NAMALWA (cell line): ENCODE results near the gene MAPK9.
"Not testable (repeated sequence)": the region's sequence is repeated elsewhere in the genome, so short reads cannot be mapped to it uniquely, and the experiment has no call there.

Experiments
- DNase-seq: peaks from one replicate; pipeline ENCODE4 v3.0.0-alpha.2; 2015; ENCODE audit warnings: low spot score

MAPK9 gene

DNA sequence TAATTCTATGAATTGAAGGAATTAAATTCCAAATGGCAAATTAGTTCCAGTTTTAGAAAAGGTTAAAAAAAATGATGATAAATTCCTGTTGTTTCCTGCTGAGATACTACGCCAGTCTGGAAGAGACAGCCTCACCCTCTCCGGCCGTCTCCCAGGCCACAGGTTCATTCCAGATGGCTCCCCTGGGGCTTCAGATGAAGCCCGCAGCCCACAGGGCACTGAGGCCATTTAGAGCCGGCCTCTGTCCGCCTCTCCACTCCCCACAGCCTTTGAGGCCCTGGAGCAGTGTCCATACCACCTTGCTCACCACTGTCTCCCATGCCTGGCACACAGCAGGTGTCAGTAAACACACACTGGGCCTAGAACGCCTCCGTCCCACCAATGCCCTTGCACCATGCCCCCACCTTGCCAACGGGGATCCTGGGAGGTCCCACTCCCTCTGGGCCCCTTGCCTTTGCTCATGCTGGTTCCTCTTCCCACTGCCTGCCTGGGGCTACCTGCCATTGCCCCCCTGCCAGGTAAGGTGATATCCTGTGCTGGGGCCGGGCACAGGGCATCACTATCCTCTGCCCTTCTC lies 35.2 kb upstream of the MAPK9 start:
- no peak for DNase-seq

DNA sequence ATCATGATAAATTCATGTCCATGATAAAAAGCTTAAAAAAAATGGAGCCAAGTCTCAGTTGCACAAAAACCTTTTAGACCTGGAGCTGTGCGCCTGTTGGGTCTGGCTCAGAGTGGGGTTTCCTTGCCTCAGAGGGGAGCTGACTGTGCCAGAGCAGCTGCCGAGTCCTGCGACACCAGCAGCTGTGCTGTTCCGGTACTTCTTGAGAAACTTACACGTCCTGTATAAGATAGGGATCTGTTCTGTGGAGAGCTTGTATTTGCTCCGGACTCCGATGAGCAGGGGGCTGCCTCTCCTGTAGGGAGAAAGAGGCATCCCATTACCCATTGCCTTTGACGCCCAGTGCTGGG lies 32.7 kb upstream of the MAPK9 start:
- no peak for DNase-seq

DNA sequence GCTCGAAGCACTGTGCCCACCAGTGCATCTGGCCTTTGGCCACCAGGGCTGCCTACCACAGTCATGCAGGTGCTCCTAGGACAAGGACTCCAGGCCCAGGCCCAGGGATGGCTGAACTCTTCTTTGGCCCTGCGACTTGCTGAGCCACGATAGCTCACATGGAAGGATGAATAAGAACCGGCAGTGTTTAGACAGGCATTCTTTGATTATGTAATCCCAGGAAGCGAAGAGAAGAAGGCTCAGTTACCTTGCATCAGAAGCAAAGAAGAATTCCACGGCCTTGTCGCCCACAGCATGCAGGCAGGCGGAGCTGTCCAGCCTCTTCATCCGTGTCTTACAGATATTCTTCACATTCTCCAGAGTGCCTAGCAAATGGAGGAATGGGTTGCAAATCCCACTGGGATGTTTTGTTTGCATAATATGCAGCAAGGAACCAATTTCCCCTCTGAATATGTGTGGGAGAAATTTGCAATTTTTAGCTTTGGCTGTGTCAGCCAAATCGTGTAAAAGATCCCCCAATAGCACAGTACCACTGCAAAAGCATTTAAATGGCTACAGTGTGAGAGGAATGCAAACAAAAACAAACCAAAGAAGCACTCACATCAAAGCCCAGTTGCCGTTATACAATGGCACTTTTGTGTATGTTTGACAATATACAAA lies 32.2 kb upstream of the MAPK9 start:
- no peak for DNase-seq

DNA sequence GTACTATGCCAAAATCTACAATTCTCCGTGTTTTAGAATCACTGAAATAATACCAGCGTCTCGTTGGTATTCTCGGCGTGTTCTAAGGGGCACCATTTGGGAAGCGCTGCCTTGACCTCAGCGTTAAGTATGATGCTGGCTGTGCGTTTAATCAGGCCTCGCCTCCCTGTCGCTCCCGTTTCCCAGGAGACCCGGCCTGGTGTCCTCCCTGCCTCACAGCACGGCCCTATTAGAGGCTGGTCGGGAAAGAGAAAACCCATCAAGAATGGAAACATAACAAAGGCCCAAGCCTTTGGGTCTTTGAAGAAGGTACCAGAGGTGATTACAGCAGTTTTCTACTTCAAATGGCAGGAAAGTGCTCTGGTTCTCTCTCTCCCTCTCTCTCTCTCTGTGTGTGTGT lies 31.3 kb upstream of the MAPK9 start:
- DNase-seq: no peak

DNA sequence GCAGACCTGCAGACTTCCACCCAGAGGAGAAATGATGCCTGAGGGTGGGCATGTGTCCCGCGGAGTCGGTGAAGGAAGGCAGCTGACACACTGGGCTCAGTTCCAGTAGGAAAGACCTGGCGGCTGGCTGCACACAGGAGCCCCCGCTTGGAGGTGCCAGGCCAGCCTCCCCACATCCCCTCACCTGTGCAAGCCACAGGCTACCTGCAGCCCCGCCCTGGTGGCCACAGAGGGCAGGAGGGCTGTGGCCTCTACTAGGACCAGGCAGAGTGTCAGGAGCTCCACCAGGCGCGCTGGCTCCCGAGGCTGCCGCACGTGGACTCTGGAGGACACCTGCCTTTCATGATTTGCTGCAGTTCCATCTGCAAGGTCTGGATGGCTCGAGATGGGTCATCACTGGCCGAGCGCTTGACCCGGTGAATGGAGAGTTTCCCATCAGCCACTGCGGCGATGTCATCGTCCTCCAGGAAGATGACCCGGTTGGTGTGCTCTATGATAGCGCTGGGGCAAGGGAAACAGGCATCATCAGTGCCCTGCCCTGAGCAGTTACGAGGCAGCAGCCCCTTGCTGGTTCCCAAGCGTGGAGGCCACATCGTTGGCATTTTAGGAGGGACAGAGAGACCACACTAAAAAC lies 26.7 kb upstream of the MAPK9 start:
- no peak for DNase-seq

DNA sequence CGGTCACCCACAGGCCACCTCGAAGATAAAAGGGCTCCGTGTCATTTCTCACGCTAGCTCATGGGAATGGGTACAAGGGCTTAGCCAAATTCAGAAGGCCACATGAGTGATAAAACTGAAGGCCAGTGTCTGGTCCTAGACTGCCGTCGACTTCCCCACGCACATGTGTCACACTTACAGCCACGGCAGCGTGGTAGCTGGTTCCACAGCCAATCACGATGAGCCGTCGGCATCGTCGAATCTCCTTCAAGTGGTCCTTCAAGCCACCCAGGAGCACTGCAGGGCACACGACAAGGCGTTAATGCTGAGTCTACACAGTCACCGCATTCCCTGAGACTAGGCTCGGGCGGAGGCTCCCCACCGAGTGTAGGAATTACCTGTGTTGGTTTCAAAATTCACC lies 24.7 kb upstream of the MAPK9 start:
- no peak for DNase-seq

DNA sequence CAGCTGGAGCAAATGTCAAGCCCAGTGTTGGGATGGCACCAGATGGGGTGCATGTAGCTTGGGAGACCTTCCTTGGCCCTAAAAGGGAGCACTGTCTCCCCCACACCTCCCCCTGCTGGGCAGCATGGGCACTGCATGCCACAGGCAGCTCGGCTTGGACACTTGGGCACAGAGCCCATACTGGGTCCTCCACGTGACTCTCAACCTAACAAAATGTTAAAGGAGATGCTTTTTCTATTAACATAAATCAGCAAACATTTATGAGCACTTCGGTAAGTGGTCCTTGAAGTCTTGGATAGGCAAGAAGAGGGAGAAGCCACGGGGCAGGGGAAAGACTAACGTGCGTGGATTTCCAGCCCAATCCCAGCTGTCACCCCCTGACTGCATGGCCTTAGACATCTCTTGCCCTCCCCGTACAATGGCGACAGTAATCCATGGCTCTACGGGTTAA lies 23.9 kb upstream of the MAPK9 start:
- DNase-seq: peak; percentile 70

DNA sequence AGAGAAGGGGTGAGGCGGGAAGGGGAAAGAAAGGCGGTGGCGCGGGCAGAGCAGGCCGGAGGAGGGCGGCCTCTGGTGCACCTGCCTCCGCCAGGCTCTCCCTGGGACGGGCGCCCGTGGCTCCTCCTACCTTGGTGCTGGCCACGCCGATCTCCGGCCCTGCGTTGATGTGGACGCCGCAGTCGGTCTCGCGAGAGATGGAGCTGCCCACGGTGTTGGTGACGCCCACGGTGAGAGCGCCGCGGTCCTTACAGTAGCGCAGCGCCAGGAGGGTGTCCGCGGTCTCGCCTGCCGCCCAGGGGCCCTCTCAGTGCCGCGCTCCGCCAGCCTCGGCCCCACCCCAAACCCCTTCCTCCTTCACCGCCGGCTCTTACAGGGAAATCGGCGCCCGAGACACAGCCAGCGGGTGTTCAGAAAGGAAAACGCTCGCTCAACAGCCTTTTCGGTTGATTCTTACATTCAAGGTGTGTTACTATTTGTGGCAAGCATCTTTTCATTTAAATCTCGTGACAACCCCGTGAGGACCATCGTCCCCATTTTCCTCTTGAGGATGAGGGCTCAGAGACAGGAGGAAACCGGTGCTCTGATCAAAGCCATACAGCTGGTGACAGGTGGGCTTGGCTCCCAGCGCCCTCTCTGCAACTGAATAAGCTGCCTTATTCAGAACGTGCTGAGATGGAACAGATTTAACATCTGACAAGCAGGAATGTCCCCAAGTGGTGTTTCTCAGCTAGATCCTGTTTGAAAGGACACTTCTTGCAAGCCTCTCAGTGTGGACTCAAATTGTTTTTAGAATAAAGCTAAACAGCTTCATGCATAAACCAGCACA lies 22.0 kb upstream of the MAPK9 start:
- no peak for DNase-seq

DNA sequence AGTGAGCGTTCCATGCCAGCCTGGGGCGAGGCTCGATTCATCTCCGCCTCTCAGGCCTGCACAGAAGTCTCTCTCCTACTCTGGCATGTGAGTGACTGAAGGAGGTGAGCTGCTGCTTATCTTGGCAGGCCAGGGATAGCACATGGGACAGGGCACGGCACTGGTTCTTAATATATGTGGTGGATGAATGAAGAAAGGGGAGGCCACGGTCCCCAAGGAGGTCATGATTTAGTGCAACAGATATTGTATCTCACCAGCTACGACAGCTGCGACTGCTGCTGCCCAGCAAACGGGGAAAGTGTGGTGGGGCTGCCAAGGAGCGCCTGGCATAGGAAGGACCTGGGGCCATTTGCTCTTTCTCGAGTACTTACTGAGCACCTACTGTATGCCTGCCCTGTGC lies 19.3 kb upstream of the MAPK9 start:
- no peak for DNase-seq

DNA sequence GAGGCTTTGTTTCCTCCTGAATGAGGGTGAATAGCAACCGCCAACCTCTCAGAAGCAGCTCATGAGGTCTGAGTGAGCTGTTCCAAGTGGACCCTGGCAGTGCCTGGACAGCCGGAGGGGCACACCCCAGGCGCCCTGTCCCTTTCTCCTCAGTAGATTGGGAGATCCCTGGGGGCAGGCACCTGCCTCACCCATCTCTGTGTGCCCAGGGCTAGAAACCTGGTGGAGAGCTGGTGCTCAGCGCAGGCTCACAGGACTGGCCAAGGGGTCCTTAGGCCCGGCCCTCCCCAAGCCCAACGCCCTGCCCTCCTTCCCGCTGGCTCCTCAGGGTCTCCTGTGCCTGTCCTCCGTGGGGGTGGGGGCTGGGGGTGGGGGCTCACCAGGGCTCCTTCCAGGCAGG lies 14.9 kb upstream of the MAPK9 start:
- no peak for DNase-seq

DNA sequence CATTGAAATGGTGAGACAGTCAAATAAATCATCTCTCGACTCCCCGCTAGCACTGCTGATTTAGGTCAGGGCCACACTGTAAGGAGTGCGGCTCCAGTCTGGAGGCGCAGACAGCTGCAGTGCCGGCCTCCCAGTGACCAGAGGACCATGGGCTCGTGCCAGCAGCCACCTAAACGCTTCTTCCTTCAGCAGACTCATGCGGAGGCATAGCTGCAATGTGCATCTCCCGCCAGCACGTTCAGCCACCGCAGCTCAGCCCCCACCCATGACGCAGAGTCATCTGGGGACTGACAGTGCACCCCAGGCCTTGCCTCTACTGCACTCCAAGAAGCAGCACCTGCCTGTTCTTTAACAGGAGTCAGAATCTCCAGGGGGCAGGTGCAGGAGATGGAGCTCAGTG lies 13.6 kb upstream of the MAPK9 start:
- no peak for DNase-seq

DNA sequence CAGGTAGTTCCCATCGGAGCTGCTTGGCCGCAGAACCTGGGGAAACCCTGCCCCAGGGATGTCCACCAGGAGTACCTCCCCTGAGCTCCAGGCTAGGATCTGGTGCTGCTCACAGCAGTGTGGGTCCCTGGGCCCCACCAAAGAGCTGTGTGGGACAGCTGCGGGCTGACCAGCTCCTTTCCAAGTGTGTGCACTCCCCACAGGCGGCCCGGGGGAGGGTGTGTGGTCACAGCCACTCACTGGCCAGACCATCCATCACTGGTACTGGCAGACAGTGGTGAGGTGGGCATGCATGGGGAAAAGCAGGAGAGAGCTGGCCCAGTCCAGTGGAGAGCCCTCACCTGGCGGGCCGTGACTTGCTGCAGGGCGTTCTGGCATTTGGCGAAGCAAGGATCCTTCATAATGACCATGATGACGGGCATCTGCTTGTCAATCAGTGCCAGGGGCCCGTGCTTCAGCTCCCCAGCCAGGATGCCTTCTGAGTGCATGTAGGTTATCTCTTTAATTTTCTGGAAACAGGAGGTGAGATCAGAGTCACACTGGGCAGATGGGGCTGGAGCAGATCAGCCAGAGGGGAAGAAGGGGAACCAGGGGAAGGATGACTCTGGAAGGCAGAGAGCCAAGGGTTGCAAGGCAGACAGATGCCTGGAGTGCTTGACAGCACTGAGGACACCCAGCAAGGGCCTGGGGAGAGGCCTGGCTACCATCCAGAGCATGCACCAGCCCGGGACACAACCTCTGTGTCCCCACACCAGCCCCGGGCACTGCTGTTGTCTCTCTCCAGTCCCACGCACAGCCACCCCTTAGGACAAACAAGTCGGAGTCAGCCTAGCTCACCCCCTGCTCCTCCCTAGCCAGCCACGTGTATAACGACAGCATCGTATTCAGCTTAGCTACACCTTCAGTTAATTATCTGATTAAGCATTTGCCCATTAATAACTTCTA lies 12.8 kb upstream of the MAPK9 start:
- no peak for DNase-seq

DNA sequence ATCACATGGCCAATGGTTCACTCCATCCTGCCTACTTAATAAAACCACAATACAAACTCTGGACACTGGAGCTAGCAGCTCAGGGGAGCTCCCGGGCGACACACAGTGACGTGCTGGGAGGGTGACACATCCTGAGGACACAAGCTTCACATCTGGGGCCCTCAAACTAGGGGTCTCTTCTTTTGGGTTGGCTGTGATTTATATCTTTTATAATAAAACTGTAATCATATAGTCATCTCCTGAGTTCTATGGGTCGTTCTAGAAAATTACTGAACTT lies 12.1 kb upstream of the MAPK9 start:
- DNase-seq: no peak

DNA sequence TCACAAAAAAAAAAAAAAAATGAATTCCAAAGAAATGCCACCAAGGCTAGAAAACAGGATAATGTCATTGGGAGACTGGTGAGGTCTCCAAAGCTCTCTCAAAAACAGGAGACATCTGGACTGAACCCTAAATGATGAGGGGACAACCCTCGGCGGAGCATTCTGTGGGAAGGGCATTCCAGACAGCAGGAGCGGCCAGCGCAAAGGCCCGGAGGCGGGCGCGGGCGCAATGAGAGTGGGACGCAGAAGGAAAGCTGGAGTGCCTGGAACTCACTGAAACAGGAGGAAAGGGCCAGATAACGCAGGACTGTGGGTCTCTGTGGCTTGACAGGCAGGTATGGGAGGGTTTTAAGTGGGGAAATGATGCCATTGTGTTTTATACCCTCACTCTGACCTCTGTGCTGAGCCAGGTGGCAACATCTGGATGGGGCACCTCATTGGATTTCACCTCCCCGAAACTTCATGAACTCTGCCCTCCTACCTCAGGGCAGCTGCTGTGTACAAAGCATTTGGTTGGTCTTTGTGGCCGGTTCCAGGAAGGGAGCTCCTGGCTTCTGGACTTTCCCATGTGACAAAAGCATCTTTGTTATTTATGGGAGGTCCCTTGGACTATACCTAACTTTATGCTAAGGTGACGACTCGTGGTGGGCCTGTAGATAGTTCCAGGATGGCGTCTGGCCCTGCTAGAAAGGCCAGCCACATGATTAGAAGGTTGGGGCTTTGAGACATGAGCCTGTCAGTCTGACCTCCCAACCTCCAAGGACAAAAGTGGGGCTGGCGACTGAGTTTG lies 11.5 kb upstream of the MAPK9 start:
- no peak for DNase-seq

DNA sequence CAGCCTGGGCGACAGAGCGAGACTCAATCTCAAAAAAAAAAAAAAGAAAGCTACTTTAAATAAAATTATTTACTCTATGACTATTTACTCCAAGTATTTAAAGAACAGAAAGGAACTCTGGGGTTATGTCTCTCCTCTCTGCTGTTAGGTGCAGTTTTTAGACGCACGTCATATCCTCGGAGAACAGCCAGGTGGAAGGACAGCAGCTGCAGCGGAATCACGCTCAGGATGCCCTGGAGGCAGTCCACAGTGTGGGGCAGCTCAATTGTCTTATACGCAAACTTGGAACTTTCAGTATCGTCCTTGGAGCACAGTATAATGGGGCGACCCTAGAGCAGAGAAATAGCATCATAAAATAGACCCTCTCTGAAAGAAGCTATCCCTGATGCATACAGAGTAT lies 10.4 kb upstream of the MAPK9 start:
- no peak for DNase-seq

DNA sequence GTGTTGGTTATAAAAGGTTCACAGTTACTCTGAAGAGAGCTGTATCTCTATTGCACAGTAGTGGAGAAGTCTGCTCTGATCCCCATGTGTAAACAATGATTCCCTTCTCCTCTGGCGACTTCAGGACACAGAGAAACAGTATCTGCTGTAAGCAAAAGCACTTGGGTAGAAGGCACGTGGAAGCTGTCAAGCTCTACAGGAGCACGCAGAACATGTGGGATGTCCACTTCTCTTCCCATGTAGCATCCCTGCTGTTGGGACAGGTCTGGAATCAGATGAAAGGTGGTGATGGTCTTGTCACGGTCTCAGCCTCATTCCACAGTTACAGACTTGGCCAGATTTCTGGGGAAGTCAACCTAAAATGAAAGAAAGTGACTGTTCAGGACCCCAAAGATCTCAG lies 9.4 kb upstream of the MAPK9 start:
- DNase-seq: no peak

DNA sequence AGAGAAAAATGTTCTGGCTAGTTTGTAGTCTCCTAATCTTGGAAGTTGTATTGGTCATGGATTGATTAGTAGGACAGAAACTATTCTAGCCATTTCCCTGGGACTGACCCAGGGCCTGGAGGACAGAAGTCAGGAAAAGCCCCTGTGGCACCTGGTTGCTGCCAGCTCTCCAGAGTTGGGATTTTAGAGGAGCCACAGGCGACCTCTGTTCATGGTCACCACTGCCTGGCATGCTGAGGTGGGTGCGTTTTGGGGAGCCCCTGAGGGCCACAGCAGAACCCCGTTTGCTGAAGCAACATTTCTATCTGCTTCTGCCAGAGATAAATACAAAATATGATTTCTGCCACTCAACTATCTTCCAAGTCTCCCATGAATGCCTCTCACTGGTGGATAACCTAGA lies 7.6 kb upstream of the MAPK9 start:
- no peak for DNase-seq

DNA sequence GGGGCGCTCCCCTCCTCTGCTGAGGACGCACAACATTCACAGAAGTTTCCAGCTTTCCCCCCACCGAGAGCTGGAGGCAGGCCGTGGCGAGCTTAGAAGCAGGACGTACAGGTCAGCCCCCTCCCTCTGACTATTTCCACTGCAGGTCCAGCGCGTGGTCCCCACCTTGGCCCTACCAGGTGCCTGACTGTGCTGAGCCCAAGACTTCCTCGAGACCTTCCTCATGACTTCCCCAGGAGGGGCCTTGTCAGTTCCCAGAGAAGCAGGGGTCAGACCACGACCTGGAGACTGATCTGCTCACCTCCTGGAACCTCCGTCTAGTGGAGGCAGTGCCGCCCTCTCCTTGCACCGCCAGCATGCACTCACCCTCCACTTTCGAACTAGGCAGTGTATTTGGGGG lies 7.1 kb upstream of the MAPK9 start:
- DNase-seq: not testable (repeated sequence)

DNA sequence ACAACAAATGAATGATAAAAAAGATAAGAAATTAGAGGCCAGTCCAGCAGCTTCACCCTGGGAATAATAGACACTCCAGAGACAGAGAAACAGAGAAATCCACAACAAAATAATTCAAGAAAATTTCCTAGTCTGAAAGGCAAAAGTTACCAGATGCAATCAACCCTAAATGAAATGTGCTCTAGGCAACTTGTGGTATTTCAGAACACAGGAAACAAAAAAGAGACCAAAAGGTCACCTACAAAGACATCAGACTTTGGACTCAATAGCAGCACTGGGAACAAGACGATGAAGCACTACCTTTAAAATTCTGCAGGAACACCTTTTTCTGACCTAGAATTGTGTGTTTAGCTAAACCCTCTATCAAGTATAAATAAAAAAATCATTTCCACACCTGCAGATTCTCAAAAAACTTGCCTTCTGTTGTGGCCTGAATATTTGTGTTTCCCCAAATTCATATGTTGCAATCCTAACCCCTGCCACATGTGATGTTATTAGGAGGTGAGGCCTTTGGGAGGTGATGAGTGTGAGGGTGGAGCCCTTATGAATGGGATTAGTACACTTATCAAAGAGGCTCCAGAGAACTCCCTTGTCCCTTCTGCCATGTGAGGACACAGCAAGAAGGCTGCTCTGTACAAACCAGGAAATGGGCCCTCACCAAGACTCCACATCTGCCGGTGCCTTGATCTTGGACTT lies 5.9 kb upstream of the MAPK9 start:
- DNase-seq: no peak

DNA sequence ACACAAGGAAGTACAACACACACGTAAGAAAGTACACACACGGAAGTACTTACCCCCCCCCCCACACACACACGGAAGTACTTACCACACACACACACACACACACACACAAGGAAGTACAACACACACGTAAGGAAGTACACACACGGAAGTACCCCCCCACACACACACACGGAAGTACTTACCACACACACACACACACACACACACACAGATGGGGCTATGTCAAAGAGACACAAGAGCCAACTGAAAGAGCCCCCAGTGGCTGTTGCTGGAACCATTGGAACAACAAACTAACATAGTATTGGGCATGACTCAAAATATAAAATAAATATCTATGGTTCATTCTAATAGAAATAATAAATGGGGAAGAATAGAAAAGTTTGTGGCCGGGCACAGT lies 4.9 kb upstream of the MAPK9 start:
- DNase-seq: peak; percentile 27
